DOHH2 (cell line): ENCODE results near the gene RBMS3.

ENCODE experiments used
- EZH2phosphoT487 ChIP-seq: fragments of 200-600 bp; sonication (generic); IDR thresholded peaks from 2 replicates; pipeline ENCODE4 v1.6.1; 2017; ENCODE audit warnings: borderline replicate concordance, mild to moderate bottlenecking, antibody characterized with exemption, low read length, moderate library complexity, mixed read lengths
- TF ChIP-seq, protein P1 (sequence below): fragments of 200-600 bp; sonication (generic); IDR thresholded peaks from one replicate; pipeline ENCODE4 v1.5.1; 2014; ENCODE audit warnings: antibody characterized with exemption, mild to moderate bottlenecking, low read depth, low read length; ENCODE audit not compliant: poor library complexity, severe bottlenecking

DNA sequence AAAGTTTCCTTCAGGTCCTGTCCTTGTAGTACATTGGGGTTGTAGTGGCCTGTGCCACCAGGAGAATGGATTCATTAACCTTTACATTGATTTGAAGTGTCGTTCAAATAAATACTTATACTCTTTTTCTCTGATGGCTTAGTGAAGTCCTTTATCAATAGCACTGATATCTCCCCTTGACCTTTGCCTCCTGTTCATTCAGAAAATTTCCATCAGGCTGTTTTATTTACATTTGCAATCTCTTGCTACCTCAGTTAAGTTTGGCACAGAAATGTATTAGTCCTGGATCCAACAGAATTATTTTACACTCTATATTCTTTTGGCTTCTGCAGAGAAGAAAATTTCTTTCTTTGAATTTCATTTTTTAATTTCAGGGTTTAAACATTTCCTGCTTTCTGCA lies 497.0 kb downstream of the RBMS3 start:
- TF ChIP-seq, protein P1, sequence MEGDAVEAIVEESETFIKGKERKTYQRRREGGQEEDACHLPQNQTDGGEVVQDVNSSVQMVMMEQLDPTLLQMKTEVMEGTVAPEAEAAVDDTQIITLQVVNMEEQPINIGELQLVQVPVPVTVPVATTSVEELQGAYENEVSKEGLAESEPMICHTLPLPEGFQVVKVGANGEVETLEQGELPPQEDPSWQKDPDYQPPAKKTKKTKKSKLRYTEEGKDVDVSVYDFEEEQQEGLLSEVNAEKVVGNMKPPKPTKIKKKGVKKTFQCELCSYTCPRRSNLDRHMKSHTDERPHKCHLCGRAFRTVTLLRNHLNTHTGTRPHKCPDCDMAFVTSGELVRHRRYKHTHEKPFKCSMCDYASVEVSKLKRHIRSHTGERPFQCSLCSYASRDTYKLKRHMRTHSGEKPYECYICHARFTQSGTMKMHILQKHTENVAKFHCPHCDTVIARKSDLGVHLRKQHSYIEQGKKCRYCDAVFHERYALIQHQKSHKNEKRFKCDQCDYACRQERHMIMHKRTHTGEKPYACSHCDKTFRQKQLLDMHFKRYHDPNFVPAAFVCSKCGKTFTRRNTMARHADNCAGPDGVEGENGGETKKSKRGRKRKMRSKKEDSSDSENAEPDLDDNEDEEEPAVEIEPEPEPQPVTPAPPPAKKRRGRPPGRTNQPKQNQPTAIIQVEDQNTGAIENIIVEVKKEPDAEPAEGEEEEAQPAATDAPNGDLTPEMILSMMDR: no peak
- TF ChIP-seq EZH2phosphoT487: no peak
